Measurements from ENCODE around the gene UGT1A8.

UGT1A8 gene

DNA sequence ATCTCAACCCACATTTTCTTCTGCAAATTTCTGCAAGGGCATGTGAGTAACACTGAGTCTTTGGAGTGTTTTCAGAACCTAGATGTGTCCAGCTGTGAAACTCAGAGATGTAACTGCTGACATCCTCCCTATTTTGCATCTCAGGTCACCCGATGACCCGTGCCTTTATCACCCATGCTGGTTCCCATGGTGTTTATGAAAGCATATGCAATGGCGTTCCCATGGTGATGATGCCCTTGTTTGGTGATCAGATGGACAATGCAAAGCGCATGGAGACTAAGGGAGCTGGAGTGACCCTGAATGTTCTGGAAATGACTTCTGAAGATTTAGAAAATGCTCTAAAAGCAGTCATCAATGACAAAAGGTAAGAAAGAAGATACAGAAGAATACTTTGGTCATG is 150.6 kb downstream of the UGT1A8 start:
- no peak for DNase-seq (ENCODE audit: low read depth)

GRCh38 chr2:233769260-233769659 is 151.8 kb downstream of the UGT1A8 start:
- DNase-seq (ENCODE audit: low read depth), result no peak

DNA sequence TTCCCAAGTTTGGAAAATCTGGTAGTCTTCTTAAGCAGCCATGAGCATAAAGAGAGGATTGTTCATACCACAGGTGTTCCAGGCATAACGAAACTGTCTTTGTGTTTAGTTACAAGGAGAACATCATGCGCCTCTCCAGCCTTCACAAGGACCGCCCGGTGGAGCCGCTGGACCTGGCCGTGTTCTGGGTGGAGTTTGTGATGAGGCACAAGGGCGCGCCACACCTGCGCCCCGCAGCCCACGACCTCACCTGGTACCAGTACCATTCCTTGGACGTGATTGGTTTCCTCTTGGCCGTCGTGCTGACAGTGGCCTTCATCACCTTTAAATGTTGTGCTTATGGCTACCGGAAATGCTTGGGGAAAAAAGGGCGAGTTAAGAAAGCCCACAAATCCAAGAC is 154.7 kb downstream of the UGT1A8 start:
- DNase-seq (ENCODE audit: low read depth), result no peak

DNA sequence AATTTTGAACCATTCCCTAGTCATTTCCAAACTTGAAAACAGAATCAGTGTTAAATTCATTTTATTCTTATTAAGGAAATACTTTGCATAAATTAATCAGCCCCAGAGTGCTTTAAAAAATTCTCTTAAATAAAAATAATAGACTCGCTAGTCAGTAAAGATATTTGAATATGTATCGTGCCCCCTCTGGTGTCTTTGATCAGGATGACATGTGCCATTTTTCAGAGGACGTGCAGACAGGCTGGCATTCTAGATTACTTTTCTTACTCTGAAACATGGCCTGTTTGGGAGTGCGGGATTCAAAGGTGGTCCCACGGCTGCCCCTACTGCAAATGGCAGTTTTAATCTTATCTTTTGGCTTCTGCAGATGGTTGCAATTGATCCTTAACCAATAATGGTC is 155.2 kb downstream of the UGT1A8 start:
- no peak for DNase-seq (ENCODE audit: low read depth)

- no peak for DNase-seq (ENCODE audit: low read depth)
These were observed 156.4 kb downstream of the UGT1A8 start for GRCh38 chr2:233773854-233774253.

- no peak for DNase-seq (ENCODE audit: low read depth)
These were observed 158.0 kb downstream of the UGT1A8 start for GRCh38 chr2:233775414-233775813.

DNA sequence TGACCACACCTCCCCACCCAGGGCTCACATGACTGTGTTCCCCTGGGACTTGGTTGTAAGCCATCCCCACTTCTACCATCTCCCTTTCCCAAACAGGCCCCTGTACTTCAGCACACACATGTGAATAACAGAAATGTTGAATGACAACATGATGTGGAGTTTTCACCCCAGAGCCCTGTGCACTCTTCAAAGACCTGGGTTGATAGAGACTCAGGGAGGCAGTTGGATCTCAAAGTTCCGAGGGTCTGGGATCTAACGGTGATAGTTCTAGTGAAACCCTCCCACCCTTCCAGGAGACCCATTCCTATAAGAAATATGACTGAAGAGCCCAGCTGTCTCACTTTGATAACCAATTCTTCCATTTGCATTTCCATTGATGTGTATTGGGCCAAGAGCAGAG is 160.6 kb downstream of the UGT1A8 start, which contains the start of gene MROH2A:
TSS of gene MROH2A (plus strand) at position 301 of the 400 bp plus-strand sequence. CDS start 1,029 bp downstream, outside the sequence.
- DNase-seq (ENCODE audit: low read depth), result no peak

GRCh38 chr2:233779722-233780121 is 162.3 kb downstream of the UGT1A8 start:
- DNase-seq (ENCODE audit: low read depth), result no peak

- no peak for DNase-seq (ENCODE audit: low read depth)
These were observed 163.3 kb downstream of the UGT1A8 start for GRCh38 chr2:233780771-233781170.

GRCh38 chr2:233789554-233789953 is 172.1 kb downstream of the UGT1A8 start:
- DNase-seq (ENCODE audit: low read depth), result no peak

- no peak for DNase-seq (ENCODE audit: low read depth)
These were observed 173.9 kb downstream of the UGT1A8 start for GRCh38 chr2:233791151-233791882.

GRCh38 chr2:233791883-233792329 is 174.5 kb downstream of the UGT1A8 start:
- DNase-seq (ENCODE audit: low read depth), result no peak

DNA sequence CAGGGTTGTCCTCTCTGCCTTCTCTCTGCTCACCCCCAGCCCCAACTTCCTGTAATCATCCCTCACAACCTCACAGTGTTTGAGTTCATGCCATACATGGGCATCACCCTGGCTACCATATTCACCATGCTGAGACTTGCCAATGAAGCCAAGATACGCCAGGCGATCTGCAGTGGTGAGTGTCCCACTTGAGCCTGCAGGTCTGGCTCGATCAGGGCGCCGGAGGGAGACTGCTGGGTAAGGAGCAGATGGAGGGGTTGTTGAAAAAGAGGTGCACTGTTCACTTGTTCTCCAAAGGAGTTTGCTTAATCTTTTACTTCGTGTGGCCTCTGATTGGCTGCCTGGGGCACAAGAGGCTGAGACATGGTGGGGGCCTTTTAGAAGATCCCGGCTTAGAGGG is 175.3 kb downstream of the UGT1A8 start:
- no peak for DNase-seq (ENCODE audit: low read depth)

DNA sequence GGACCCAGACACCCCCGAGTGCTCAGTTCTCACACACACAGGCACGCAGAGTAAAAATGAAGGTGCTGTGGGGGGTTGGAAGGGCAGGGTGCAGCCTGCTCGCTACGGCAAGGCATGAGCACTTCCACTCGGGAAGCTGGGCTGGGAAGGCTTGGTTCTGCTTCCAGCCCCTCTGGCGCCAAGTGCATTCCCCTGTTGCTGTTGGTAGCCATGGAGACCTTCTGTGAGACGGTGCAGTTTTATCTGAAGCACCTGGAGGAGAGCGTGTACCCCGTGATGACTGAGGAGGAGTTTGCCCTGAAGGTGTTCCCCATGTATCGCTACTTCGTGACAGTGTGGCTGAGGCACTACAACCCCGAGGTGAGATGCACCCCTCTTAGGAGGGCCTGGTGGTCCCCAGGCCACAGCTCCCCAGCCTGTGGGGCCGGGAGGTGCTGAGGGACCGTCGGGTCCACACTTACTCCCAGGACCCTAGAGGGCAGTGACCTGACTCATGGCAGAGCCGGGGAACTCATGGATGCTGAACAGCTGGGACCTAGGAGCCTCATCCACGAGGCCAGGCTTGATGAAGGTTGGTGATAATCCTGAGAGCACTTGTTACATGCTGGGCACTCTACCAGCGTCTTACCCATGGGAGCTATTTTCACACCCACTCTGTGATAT is 176.2 kb downstream of the UGT1A8 start:
- DNase-seq (ENCODE audit: low read depth), result no peak

GRCh38 chr2:233794128-233794658 is 176.8 kb downstream of the UGT1A8 start:
- DNase-seq (ENCODE audit: low read depth), result no peak

DNA sequence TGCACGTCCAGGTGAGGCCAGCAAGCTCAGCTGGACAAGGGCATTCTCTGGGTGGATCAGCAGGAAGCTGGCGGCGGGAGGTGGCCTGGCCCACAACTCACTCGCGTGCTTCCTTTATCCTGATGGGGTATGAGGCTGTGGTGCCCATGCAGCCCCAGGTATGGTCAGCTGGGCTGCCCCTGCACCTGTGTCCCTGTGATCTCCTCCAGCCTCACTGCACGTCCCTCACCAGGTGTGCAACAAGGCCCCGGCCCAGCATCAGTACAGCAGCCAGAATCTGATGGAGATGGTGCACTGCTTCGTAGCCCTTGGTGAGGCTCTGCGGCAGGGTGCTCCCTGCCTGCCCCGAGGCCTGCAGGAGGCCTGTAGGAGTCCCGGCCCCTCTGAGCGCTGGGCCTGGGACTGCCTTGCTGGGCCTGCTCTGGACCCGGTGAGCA is 178.3 kb downstream of the UGT1A8 start:
- DNase-seq (ENCODE audit: low read depth), result no peak

GRCh38 chr2:233796254-233796653 is 178.8 kb downstream of the UGT1A8 start:
- no peak for DNase-seq (ENCODE audit: low read depth)

DNA sequence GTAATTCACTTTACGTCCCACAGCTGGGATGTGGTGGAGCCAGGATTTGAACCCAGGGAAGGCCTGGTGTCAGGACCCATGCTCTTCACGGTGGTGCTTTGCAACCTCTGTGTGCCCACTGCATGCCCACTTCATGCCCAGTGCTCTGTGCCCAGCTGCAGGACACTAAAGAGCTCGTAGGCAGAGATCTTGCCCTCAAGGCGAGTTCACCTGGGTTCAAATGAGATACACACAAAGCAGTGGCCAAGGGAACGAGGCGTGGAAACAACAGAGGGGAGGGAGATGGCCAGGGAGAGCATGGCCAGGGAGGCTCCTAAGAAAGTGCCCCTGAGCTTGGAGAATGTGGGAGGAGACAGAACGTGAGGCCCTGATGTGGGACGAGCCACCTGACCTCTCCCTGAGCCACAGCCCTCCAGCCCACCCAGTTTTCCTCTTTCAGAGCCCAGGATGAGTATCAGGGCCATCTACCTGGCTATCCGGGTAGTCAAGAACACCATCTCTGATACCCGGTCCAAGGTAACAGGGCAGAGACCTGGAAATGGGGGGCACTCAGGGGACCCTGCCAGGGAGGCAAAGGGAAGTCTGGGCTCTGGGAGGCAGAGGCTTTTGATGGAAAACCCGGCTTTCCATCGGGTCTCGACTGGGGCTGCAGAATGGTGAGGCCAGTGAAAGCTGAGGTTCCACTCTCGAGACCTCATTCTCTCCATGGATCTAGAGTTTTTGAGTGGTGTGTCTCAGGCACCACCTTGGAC is 181.1 kb downstream of the UGT1A8 start:
- DNase-seq (ENCODE audit: low read depth), result no peak

DNA sequence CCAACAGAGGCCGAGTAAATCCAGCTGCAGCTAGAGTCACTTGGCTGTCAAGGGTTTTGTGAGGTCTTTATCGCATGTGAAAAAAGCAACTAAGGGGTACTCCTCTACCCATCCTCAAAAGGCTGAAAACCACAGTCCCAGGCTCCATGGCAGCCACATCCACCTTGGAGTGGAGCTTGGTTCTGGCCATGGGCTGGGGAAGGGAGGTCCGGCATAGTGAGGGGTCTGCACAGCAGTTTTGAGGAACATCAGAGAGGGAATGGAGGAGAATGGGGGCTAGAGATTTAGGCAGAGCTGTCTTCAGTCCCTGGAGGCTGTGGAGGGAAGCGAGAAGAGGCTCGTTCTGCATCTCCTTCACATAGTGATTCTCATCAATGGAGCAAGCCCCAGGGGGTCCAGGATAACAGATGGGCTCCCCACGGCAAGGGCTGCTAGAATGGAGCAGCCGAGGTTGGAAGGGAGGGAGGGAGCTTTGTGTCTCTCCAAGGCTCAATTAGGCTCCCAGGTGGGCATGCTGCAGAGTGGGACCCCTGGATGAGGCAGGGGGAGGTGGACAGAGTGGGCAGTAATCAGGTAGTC is 181.7 kb downstream of the UGT1A8 start:
- DNase-seq (ENCODE audit: low read depth), result no peak

DNA sequence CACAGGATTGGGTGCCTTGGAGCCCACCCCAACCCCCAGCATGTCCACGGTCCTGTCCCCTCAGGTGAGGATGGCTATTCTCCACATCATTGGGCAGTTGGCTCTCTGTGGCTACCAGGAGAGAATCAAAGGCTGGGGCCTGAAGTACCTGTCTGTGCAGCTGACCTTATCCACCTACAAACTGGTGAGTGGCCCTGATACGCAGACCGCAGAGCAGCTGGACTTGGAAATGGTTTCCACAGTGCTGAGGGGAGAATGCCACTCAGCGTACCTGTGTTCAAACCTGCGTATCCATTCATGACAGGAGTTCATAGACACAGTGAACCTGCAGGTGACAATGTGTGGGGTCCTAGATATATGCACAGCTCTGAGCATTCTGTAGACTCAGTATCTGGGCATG is 182.3 kb downstream of the UGT1A8 start:
- no peak for DNase-seq (ENCODE audit: low read depth)

GRCh38 chr2:233800208-233800607 is 182.8 kb downstream of the UGT1A8 start:
- DNase-seq (ENCODE audit: low read depth), result no peak
